Measurements from ENCODE around the gene FHIT. TPM values are rescaled to one million over a fixed set of nuclear protein-coding genes. Genes with fewer than 3 reads are reported as not detected.

Gene FHIT
- total and polyA plus RNA-seq, 4 donors, result 2.6 to 21.3 (median 8.7) TPM

GRCh38 chr3:61180206-61180605 lies 71.0 kb downstream of the FHIT start:
- DNase-seq, result peak in 2 of 3 donors; percentile 51 to 53
- Histone ChIP-seq H3K36me3 (ENCODE audit: control insufficient read depth in 4 of 4, insufficient read depth in 4 of 4, low read length in 4 of 4) (no peaks in the 10 kb centered on the region), H3K27ac (ENCODE audit: low read depth in 1 of 2, low read length in 1 of 2) (no peak overlapping the region), H3K9me3 (ENCODE audit: control insufficient read depth in 4 of 4, insufficient read depth in 3 of 4, low read length in 3 of 4) (no peaks in the 10 kb centered on the region), H3K4me1 (ENCODE audit: control insufficient read depth in 5 of 5, insufficient read depth in 5 of 5, low read length in 5 of 5) (peaks cover 0 to 16% (median 6%) of the 10 kb centered on the region in 5 donors), H3K4me3 (no peak overlapping the region), H3K9ac (ENCODE audit: insufficient read depth in 1 of 2, low read length in 2 of 2) (no peak overlapping the region), H3K27me3 (ENCODE audit: control insufficient read depth in 3 of 3, insufficient read depth in 3 of 3, low read length in 2 of 3) (no peaks in the 10 kb centered on the region)
- no peak for TF ChIP-seq CTCF (IDR thresholded peaks at IDR 0.05; ENCODE audit: control extremely low read depth, extremely low read depth)
- 50 to 75% methylated on average over 2 of the region's 2 CpGs for WGBS, 2 donors
- ATAC-seq (ENCODE audit: insufficient read depth, low FRiP score), result no peak

- H3K27ac ChIP-seq (ENCODE audit: low read depth in 1 of 2, low read length in 1 of 2), result no peak overlapping the region
- H3K9ac ChIP-seq (ENCODE audit: insufficient read depth in 1 of 2, low read length in 2 of 2), result no peak overlapping the region
- no peaks in the 10 kb centered on the region for H3K9me3 ChIP-seq (ENCODE audit: control insufficient read depth in 4 of 4, insufficient read depth in 3 of 4, low read length in 3 of 4)
- TF ChIP-seq CTCF (IDR thresholded peaks at IDR 0.05; ENCODE audit: control extremely low read depth, extremely low read depth), result no peak
- 90% methylated on average over 3 of the region's 3 CpGs for WGBS, 2 donors
- DNase-seq, result no peak
- ATAC-seq (ENCODE audit: insufficient read depth, low FRiP score), result no peak
- no peak overlapping the region for H3K4me3 ChIP-seq
- peaks cover 0 to 9% (median 0%) of the 10 kb centered on the region in 5 donors for H3K4me1 ChIP-seq (ENCODE audit: control insufficient read depth in 5 of 5, insufficient read depth in 5 of 5, low read length in 5 of 5)
- no peaks in the 10 kb centered on the region for H3K27me3 ChIP-seq (ENCODE audit: control insufficient read depth in 3 of 3, insufficient read depth in 3 of 3, low read length in 2 of 3)
- H3K36me3 ChIP-seq (ENCODE audit: control insufficient read depth in 4 of 4, insufficient read depth in 4 of 4, low read length in 4 of 4), result no peaks in the 10 kb centered on the region
Observed at GRCh38 chr3:61178167-61178566, 73.1 kb downstream of the FHIT start.

DNA sequence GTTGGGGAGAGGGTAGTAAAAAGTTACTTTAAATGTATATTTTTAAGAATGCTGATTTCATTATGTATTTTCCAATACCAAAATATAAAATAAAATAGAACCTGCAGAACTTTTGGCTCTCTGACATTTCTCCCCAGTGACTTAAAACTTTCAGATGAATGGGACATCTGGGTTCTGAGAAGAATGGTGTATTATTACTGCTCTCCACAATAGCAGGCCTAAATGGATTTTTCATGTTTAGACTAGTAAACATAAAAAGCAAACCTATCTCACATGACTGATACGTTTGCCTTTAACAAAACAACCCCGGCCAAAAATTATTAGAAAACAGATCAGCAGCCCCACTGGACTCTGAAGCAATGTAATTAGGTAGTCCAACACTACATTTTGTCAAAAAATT lies 73.8 kb downstream of the FHIT start:
- Histone ChIP-seq H3K9ac (ENCODE audit: insufficient read depth in 1 of 2, low read length in 2 of 2) (no peak overlapping the region), H3K4me3 (no peak overlapping the region), H3K27me3 (ENCODE audit: control insufficient read depth in 3 of 3, insufficient read depth in 3 of 3, low read length in 2 of 3) (no peaks in the 10 kb centered on the region), H3K4me1 (ENCODE audit: control insufficient read depth in 5 of 5, insufficient read depth in 5 of 5, low read length in 5 of 5) (peaks cover 0 to 9% (median 0%) of the 10 kb centered on the region in 5 donors), H3K9me3 (ENCODE audit: control insufficient read depth in 4 of 4, insufficient read depth in 3 of 4, low read length in 3 of 4) (no peaks in the 10 kb centered on the region), H3K27ac (ENCODE audit: low read depth in 1 of 2, low read length in 1 of 2) (no peak overlapping the region), H3K36me3 (ENCODE audit: control insufficient read depth in 4 of 4, insufficient read depth in 4 of 4, low read length in 4 of 4) (no peaks in the 10 kb centered on the region)
- TF ChIP-seq CTCF (IDR thresholded peaks at IDR 0.05; ENCODE audit: control extremely low read depth, extremely low read depth), result no peak
- DNase-seq (no peak), ATAC-seq (ENCODE audit: insufficient read depth, low FRiP score) (no peak)
- WGBS, 2 donors, result 94 to 95% methylated on average over 2 of the region's 2 CpGs

GRCh38 chr3:61173676-61174075 lies 77.6 kb downstream of the FHIT start:
- no peak for DNase-seq
- no peak overlapping the region for H3K9ac ChIP-seq (ENCODE audit: insufficient read depth in 1 of 2, low read length in 2 of 2)

More at GRCh38 chr3:61173676-61174075, 77.6 kb downstream of the FHIT start:
- H3K36me3 ChIP-seq (ENCODE audit: control insufficient read depth in 4 of 4, insufficient read depth in 4 of 4, low read length in 4 of 4), result no peaks in the 10 kb centered on the region
- H3K27me3 ChIP-seq (ENCODE audit: control insufficient read depth in 3 of 3, insufficient read depth in 3 of 3, low read length in 2 of 3), result no peaks in the 10 kb centered on the region
- H3K4me3 ChIP-seq, result no peak overlapping the region
- ATAC-seq (ENCODE audit: insufficient read depth, low FRiP score), result no peak
- H3K4me1 ChIP-seq (ENCODE audit: control insufficient read depth in 5 of 5, insufficient read depth in 5 of 5, low read length in 5 of 5), result no peaks in the 10 kb centered on the region
- H3K9me3 ChIP-seq (ENCODE audit: control insufficient read depth in 4 of 4, insufficient read depth in 3 of 4, low read length in 3 of 4), result no peaks in the 10 kb centered on the region
- H3K27ac ChIP-seq (ENCODE audit: low read depth in 1 of 2, low read length in 1 of 2), result no peak overlapping the region
- TF ChIP-seq CTCF (IDR thresholded peaks at IDR 0.05; ENCODE audit: control extremely low read depth, extremely low read depth), result no peak

Data from lung (tissue), 12 donors.